Common myeloid progenitor, CD34-positive (primary cell): ENCODE measurements around the gene CRNKL1.

ENCODE experiments used
- CTCF ChIA-PET: fragments of 350-600 bp; sonication (Branson Sonifier 250); formaldehyde crosslinking; loops from one replicate; lab custom pipeline; 2021; ENCODE audit warnings: antibody characterized with exemption; lab: Charles Lee
- POLR2A ChIA-PET: fragments of 350-600 bp; sonication (Branson Sonifier 250); formaldehyde crosslinking; loops from one replicate; lab custom pipeline; 2021; ENCODE audit warnings: antibody characterized with exemption; lab: Charles Lee
- DNase-seq, 3 donors: peaks; one replicate each; pipeline versions ENCODE4 v3.0.0 to v3.0.0-alpha.2; 2013
- H3K27ac ChIP-seq, 2 experiments: 1 replicate in 1 of 2; 2 replicates in 1 of 2; pipeline ENCODE4 v1.7.0; 2013; ENCODE audit warnings: inconsistent platforms in 2 of 2, low read length in 2 of 2, mild to moderate bottlenecking in 2 of 2, low read depth in 1 of 2, moderate library complexity in 1 of 2; ENCODE audit not compliant: severe bottlenecking in 2 of 2, insufficient read depth in 1 of 2, poor library complexity in 1 of 2
- H3K27me3 ChIP-seq, 5 experiments: replicated peaks in 2 of 5; 1 replicate in 3 of 5; 2 replicates in 2 of 5; pipeline versions ENCODE4 v1.6.1 to v1.7.0; 2013; ENCODE audit warnings: low read length in 4 of 5, mild to moderate bottlenecking in 2 of 5, moderate library complexity in 2 of 5, inconsistent platforms in 1 of 5; ENCODE audit not compliant: insufficient read depth in 5 of 5, control insufficient read depth in 4 of 5
- H3K36me3 ChIP-seq, 4 experiments: 1 replicate in 2 of 4; 2 replicates in 2 of 4; pipeline versions ENCODE4 v1.6.1 to v1.7.0; 2013; ENCODE audit warnings: low read length in 3 of 4, control low read depth in 1 of 4, mild to moderate bottlenecking in 1 of 4; ENCODE audit not compliant: control insufficient read depth in 4 of 4, insufficient read depth in 4 of 4
- H3K4me1 ChIP-seq, 4 experiments: 1 replicate in 3 of 4; 2 replicates in 1 of 4; pipeline versions ENCODE4 v1.6.1 to v1.7.1; 2013; ENCODE audit warnings: low read length in 3 of 4, mild to moderate bottlenecking in 3 of 4, control low read depth in 1 of 4, inconsistent platforms in 1 of 4, moderate library complexity in 1 of 4; ENCODE audit not compliant: control insufficient read depth in 4 of 4, insufficient read depth in 4 of 4; ENCODE audit errors: control extremely low read depth in 1 of 4
- H3K4me3 ChIP-seq, 7 experiments: 1 replicate in 4 of 7; 2 replicates in 3 of 7; pipeline versions ENCODE4 v1.5.1 to v1.7.0; 2013; ENCODE audit warnings: mild to moderate bottlenecking in 7 of 7, low read length in 6 of 7, moderate library complexity in 6 of 7, inconsistent platforms in 2 of 7, low read depth in 2 of 7, control low read depth in 1 of 7; ENCODE audit not compliant: insufficient read depth in 4 of 7, control insufficient read depth in 1 of 7; ENCODE audit errors: extremely low read depth in 1 of 7
- H3K9me3 ChIP-seq, 5 experiments: 1 replicate in 4 of 5; 2 replicates in 1 of 5; pipeline versions ENCODE4 v1.6.1 to v1.7.1; 2013; ENCODE audit warnings: low read length in 4 of 5, mild to moderate bottlenecking in 2 of 5, inconsistent platforms in 1 of 5, low read depth in 1 of 5, moderate library complexity in 1 of 5; ENCODE audit not compliant: control insufficient read depth in 4 of 5, insufficient read depth in 2 of 5; ENCODE audit errors: control extremely low read depth in 1 of 5
- WGBS: methylation state at CpG from one replicate; pipeline ENCODE4 v1.1.5; 2013; ENCODE audit not compliant: insufficient coverage; 5-methylcytosine and 5-hydroxymethylcytosine counted together

The CRNKL1 gene

DNA sequence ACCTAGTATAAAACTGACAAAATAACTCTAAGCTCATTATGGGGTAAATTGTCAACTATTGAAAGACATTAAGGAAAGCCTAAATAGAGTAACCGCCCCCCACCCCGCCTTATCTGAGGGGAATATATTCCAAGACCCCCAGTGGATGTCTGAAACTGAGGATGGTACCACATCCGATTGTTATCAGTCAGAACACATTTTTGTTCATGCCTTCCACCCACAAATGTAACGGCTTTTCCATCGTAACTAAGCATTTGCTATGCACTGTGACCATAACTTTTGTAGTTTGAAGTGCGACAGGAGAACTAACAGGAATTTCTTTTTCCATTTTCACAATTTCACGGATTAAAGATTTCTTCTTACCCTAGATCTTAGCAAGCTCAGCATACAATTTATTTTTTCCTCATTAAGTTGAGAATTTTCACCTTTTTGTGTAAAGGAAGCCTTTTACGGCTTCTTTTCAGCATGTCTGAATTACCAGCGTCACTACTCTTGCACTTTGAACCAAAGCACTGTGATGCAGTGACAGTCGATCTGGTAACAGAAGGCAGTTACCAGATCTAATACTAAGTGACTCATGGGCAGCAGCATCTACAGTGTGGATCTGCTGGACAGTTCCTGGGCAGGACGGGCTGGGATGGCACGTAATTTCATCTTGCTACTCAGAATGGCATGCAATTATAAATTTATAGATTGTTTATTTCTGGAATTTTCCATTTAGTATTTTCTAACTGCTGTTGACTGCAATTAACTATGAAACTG lies 11.9 kb upstream of the CRNKL1 start:
- ChIA-PET CTCF (interaction anchor here (1.4 kb wide), 1 partner anchor 20 kb away, joined by 5 read pairs; no protein-coding TSS in a partner anchor), POLR2A (no interaction called here)
- WGBS = 90% methylated on average over 5 of the region's 12 CpGs
- Histone ChIP-seq H3K4me3 (peak overlapping the region in 1 of 7 experiments; percentile 57), H3K27ac (no peak overlapping the region), H3K27me3 (no peaks in the 10 kb centered on the region), H3K4me1 (peaks cover 0 to 21% (median 8%) of the 10 kb centered on the region in 4 experiments), H3K36me3 (no peaks in the 10 kb centered on the region), H3K9me3 (no peaks in the 10 kb centered on the region)
- DNase-seq = peak in 1 of 3 donors; percentile 59

DNA sequence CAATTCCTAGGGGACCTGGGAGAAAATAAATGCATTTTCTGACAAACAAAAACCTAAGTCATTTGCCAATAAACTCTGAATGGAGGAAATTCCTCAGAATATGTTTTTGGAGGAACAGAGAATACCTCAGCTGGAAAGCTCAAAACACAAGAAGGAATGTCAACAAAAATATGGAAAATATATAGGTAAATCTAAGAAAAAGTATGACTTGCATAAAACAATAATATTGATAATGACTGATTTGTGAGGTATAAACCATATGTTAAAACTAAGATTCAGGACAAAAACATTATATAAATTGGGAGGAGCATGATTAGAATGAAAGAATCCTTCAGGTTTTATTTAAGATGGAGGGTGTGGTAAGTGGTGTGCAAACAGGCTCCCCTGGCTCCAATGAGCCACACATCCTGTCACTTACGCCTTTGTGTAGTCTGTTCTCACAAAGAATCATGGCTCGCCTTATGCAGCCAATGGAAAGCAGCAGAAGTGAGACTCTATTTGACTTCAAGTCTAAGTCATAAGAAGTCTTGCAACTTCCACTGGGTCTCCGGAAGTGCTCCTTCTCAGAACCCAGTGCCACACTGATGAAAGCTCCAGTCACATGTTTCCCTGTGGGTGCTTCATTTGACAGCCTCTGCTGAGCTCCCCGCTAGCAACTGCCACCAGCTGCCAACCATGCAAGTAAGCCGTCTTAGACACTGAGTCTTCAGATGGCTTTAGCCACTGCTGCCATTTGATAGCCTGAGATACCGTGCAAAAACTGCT lies 8.2 kb upstream of the CRNKL1 start:
- H3K27me3 ChIP-seq = no peaks in the 10 kb centered on the region
- ChIA-PET POLR2A (no interaction called here), CTCF (no interaction called here)
- H3K27ac ChIP-seq = no peak overlapping the region
- no peak for DNase-seq
- H3K4me1 ChIP-seq = peaks cover 5 to 26% (median 12%) of the 10 kb centered on the region in 4 experiments
- 89% methylated on average over 5 of the region's 6 CpGs for WGBS
- H3K4me3 ChIP-seq = no peak overlapping the region
- H3K36me3 ChIP-seq = no peaks in the 10 kb centered on the region
- no peaks in the 10 kb centered on the region for H3K9me3 ChIP-seq

DNA sequence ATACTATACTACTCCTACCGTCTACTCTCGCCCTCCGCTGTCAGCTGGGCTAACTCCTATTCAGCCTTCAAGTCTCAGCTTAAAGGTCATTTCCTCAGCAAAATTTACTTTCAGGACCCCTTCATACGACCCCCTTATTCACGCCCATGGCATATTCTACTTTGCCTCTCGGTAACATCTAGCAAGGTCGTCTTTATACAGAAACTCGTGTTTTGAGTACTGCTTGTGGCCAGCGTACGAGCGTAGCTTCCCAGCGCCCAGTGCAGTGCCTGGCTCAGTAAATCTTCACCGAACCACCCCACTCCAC lies 546 bp downstream of the CRNKL1 start:
- peak overlapping the region; percentile 82 to 93 for H3K27ac ChIP-seq
- 3% methylated on average over 13 of the region's 13 CpGs for WGBS
- ChIA-PET POLR2A (interaction anchor here (0.6 to 1.1 kb wide), 2 partner anchors 9 to 1463 kb away, joined by 3 to 4 read pairs; no protein-coding TSS in a partner anchor), CTCF (interaction anchor here (1.3 to 1.7 kb wide), 5 partner anchors 10 to 55 kb away, joined by 4 to 12 read pairs (median 7); partner anchors contain the start of gene NAA20)
- H3K27me3 ChIP-seq = no peaks in the 10 kb centered on the region
- H3K36me3 ChIP-seq = peaks cover 11 to 37% (median 26%) of the 10 kb centered on the region in 4 experiments
- DNase-seq = no peak
- no peaks in the 10 kb centered on the region for H3K9me3 ChIP-seq
- peak overlapping the region; percentile 82 to 100 (median 92) for H3K4me3 ChIP-seq
- peaks cover 10 to 31% (median 24%) of the 10 kb centered on the region in 4 experiments for H3K4me1 ChIP-seq

DNA sequence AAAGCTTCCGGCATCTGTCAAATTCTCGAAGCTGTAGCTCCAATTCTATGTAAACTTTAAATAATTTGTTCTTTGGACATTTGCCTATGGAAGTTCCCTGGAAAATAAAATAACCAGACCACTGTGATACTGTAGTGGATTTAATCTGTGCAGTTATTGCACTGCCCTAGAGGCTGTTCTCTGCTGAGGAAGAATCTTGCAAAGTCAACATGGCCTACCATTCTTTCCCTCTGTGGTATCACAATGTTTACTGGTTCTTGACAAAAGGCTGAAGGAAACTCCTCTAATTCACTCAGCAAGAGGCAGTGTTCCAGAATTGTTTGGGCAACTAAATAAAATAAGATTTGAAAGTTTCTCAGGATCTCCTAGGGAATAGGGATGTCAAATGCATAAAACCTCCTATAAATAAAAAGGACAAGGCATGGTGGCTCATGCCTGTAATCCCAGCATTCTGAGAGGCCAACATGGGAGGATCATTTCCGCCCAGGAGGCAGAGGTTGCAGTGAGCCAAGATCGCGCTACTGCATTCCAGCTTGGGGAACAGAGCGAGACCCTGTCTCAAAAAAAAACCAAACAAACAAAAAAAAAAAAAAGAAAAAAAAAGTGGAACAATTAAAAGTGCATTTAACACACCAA lies 12.4 kb downstream of the CRNKL1 start:
- no peak overlapping the region for H3K4me3 ChIP-seq
- H3K27ac ChIP-seq = no peak overlapping the region
- peaks cover 42 to 99% (median 74%) of the 10 kb centered on the region in 4 experiments for H3K36me3 ChIP-seq
- no peaks in the 10 kb centered on the region for H3K4me1 ChIP-seq
- H3K9me3 ChIP-seq = no peaks in the 10 kb centered on the region
- ChIA-PET POLR2A (no interaction called here), CTCF (no interaction called here)
- WGBS = 100% methylated on average over 1 of the region's 6 CpGs
- DNase-seq = no peak
- H3K27me3 ChIP-seq = no peaks in the 10 kb centered on the region

DNA sequence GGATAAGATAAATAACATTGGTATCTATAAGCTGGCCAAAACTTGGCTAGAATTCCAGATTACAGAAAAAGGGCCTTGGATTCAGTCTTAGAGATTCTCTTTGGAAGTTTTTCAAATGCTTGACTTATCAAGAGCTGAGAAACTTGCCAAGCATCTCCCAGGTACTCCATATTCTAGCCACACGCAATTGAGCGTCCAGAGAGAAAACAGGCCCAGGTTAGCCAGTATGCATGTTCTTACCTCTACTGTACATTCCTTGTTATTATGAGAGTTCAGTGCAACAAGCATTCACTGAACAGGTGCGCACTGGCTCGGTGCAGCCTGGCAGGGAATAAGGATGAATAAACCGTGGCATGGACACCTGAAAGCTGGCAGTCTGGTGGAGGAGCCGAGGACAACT lies 13.7 kb downstream of the CRNKL1 start:
- H3K9me3 ChIP-seq = no peaks in the 10 kb centered on the region
- H3K4me3 ChIP-seq = no peak overlapping the region
- H3K4me1 ChIP-seq = no peaks in the 10 kb centered on the region
- DNase-seq = no peak
- H3K27ac ChIP-seq = no peak overlapping the region
- WGBS = 94% methylated on average over 6 of the region's 6 CpGs
- peaks cover 37 to 98% (median 76%) of the 10 kb centered on the region in 4 experiments for H3K36me3 ChIP-seq
- H3K27me3 ChIP-seq = no peaks in the 10 kb centered on the region
- ChIA-PET POLR2A (no interaction called here), CTCF (no interaction called here)

DNA sequence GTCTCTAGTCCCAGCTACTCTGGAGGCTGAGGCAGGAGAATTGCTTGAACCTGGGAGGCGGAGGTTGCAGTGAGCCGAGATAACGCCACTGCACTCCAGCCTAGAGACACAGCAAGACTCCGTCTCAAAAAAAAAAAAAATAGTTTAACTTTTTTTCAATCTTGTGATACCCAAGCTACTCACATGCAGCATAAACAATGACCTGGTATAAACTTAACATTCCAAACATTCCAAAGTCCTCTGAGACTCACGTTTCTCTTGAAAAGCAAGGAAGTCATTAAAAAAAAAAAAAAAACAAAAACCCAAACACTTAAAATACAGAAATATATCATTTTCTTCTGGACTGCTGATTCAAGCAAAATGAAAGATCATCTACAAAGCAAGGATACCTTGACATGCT lies 14.3 kb downstream of the CRNKL1 start:
- H3K4me3 ChIP-seq = no peak overlapping the region
- no peak for DNase-seq
- no peaks in the 10 kb centered on the region for H3K4me1 ChIP-seq
- ChIA-PET CTCF (no interaction called here), POLR2A (no interaction called here)
- H3K9me3 ChIP-seq = no peaks in the 10 kb centered on the region
- no peaks in the 10 kb centered on the region for H3K27me3 ChIP-seq
- 94% methylated on average over 5 of the region's 5 CpGs for WGBS
- H3K36me3 ChIP-seq = peaks cover 35 to 98% (median 72%) of the 10 kb centered on the region in 4 experiments
- no peak overlapping the region for H3K27ac ChIP-seq
